HepG2 (cell line): ENCODE data around the gene TPM2.

Experiments
- BORCS8-MEF2B ChIP-seq: sonication (generic); formaldehyde crosslinking; IDR thresholded peaks from 2 replicates; pipeline ENCODE4 v1.8.0; 2022; ENCODE audit warnings: mild to moderate bottlenecking, missing genetic modification reagents
- IKZF1 ChIP-seq: fragments of 450-650 bp; IDR thresholded peaks from 2 replicates; pipeline ENCODE4 v1.7.1; 2016
- JUNB ChIP-seq: sonication (generic); formaldehyde crosslinking; IDR thresholded peaks from 2 replicates; pipeline ENCODE4 v1.8.0; 2022; ENCODE audit warnings: missing genetic modification reagents, mild to moderate bottlenecking, borderline replicate concordance
- NBN ChIP-seq: fragments of 450-650 bp; conservative IDR thresholded peaks from 2 replicates; pipeline ENCODE4 v1.6.1; 2017
- NFIC ChIP-seq: IDR thresholded peaks from 2 replicates; pipeline ENCODE4 v1.6.1; 2012; ENCODE audit warnings: mild to moderate bottlenecking, low read length, inconsistent platforms
- NFYB ChIP-seq: sonication (generic); formaldehyde crosslinking; IDR thresholded peaks from 2 replicates; pipeline ENCODE4 v1.4.0; 2020; ENCODE audit warnings: missing genetic modification reagents
- SIN3A ChIP-seq: IDR thresholded peaks from 2 replicates; pipeline ENCODE4 v1.6.1; 2011; ENCODE audit warnings: low read depth, mild to moderate bottlenecking, control low read depth, low read length, borderline replicate concordance
- TAF1 ChIP-seq: sonication (generic); formaldehyde crosslinking; IDR thresholded peaks from 2 replicates; pipeline ENCODE4 v1.4.0; 2020; ENCODE audit warnings: missing genetic modification reagents
- TBL1XR1 ChIP-seq: fragments of 150-350 bp; IDR thresholded peaks from 2 replicates; pipeline ENCODE4 v1.6.1; 2014; ENCODE audit warnings: borderline replicate concordance, low read length; ENCODE audit not compliant: partially characterized antibody
- ZNF749 ChIP-seq: sonication (generic); formaldehyde crosslinking; IDR thresholded peaks from 2 replicates; pipeline ENCODE4 v1.8.0; 2022; ENCODE audit warnings: mild to moderate bottlenecking, missing genetic modification reagents, moderate library complexity, borderline replicate concordance
- TF ChIP-seq, protein P1 (sequence below): sonication (generic); formaldehyde crosslinking; IDR thresholded peaks from 2 replicates; pipeline ENCODE4 v1.5.0; 2020; ENCODE audit warnings: mild to moderate bottlenecking, missing genetic modification reagents, moderate library complexity

DNA sequence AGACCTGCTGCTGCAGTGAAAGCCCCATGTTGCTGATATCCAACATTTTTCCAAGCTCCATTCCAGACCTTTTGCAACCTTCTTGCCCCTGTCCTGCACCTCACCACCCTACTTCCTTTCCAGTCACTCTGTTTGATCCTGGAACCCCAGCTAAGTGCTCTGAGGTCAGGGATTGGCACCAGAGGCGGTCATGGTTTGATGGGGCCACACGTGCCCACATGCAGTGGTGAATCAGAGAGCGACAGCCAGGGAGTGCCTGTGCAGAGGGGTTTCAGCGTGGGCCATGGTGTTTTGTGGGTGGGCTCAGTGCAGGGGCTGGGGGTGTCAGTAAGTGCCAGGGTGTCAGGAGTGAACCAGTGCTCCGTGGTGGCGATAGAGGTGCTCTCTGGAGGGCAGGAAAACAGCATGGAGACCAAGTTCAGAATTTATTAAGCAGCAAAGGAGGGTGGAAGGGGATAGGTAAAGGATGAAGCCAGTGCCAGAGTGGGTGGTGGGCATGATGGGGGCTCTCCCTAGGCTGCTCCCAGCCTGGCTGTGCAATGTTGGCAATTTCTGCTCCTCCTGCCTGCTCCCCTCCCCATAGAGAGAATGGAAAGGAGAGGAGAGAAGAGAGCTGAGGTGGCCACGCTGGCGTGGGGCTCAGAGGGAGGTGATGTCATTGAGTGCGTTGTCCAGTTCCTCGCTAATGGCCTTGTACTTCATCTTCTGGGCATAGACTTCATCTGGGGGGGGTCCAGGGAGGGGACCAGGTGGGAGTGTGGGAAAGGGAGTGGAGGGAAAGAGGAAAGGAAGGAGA, 7.0 kb downstream of the TPM2 start:
- TF ChIP-seq BORCS8-MEF2B (CRISPR knock-in tag) (no peak), NFIC (no peak), TAF1 (CRISPR knock-in tag) (no peak), IKZF1 (no peak), ZNF749 (CRISPR knock-in tag) (no peak), SIN3A (no peak), NBN (no peak), JUNB (CRISPR knock-in tag) (no peak), TBL1XR1 (no peak), NFYB (CRISPR knock-in tag) (no peak)
- TF ChIP-seq, protein P1, sequence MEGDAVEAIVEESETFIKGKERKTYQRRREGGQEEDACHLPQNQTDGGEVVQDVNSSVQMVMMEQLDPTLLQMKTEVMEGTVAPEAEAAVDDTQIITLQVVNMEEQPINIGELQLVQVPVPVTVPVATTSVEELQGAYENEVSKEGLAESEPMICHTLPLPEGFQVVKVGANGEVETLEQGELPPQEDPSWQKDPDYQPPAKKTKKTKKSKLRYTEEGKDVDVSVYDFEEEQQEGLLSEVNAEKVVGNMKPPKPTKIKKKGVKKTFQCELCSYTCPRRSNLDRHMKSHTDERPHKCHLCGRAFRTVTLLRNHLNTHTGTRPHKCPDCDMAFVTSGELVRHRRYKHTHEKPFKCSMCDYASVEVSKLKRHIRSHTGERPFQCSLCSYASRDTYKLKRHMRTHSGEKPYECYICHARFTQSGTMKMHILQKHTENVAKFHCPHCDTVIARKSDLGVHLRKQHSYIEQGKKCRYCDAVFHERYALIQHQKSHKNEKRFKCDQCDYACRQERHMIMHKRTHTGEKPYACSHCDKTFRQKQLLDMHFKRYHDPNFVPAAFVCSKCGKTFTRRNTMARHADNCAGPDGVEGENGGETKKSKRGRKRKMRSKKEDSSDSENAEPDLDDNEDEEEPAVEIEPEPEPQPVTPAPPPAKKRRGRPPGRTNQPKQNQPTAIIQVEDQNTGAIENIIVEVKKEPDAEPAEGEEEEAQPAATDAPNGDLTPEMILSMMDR = no peak
